ENCODE data around the gene RNF212. TPM values are rescaled to one million over a fixed set of nuclear protein-coding genes. Genes with fewer than 3 reads are reported as not detected.

Gene RNF212
- total and polyA plus RNA-seq, 2 of the 13 experiments (the other 11 are each of a cell fraction or from before 2014, with no cell fraction given) = not detected

GRCh38 chr4:1109898-1110506 lies 3.4 kb downstream of the RNF212 start (continued):
- no peak for TF ChIP-seq GRHL1 (CRISPR knock-in tag; conservative IDR thresholded peaks at IDR 0.05)
- TF ChIP-seq SOX5 (CRISPR knock-in tag; IDR thresholded peaks at IDR 0.05; ENCODE audit: borderline replicate concordance) = peak; percentile 79
- no peak for TF ChIP-seq SNAPC2 (CRISPR knock-in tag; IDR thresholded peaks at IDR 0.05)

- Histone ChIP-seq H3K4me3 (replicated peaks in 1 of 3; ENCODE audit: insufficient read depth in 1 of 3, low read depth in 2 of 3, low read length in 3 of 3) (no peak overlapping the region), H3K4me1 (ENCODE audit: insufficient read depth, low read length) (peaks cover 14% of the 10 kb centered on the region), H3K9me3 (ENCODE audit: low read length) (no peaks in the 10 kb centered on the region), H3K4me2 (ENCODE audit: low read depth, low read length) (no peak overlapping the region), H3K27ac (ENCODE audit: extremely low read length, insufficient read depth, low read length) (no peak overlapping the region), H2AFZ (ENCODE audit: low read length) (no peak overlapping the region), H4K20me1 (ENCODE audit: insufficient read depth, low read length) (no peaks in the 10 kb centered on the region), H3K27me3 (ENCODE audit: control insufficient read depth in 1 of 2, insufficient read depth in 2 of 2, low read length in 2 of 2) (peaks cover 6 to 44% of the 10 kb centered on the region in 2 experiments), H3K79me2 (ENCODE audit: insufficient read depth, low read length) (no peaks in the 10 kb centered on the region), H3K9ac (ENCODE audit: insufficient read depth, low read depth, low read length) (no peak overlapping the region), H3K36me3 (replicated peaks in 1 of 2; ENCODE audit: control insufficient read depth in 1 of 2, insufficient read depth in 2 of 2, low read length in 2 of 2) (no peaks in the 10 kb centered on the region)
- intact Hi-C loops (cut with micrococcal nuclease; ENCODE audit: unreplicated experiment) (no loop called here), in situ Hi-C loops (cut with HindIII; ENCODE audit: extremely low pct_ligation_motif_present, low pct_unique_long_range_greater_than_20kb) (no loop called here)
- no TSS peak for BruUV-seq (replicated peaks)
- ChIA-PET POLR2A (no interaction called here), CTCF (ENCODE audit: low intra/inter-chr PET ratio, low total read pairs) (no interaction called here)
- WGBS (ENCODE audit: low lambda C conversion rate) = 0% methylated on average over 2 of the region's 2 CpGs
- TF ChIP-seq PAF1 (CRISPR knock-in tag; IDR thresholded peaks at IDR 0.05) = no peak
- no peak for TF ChIP-seq ZNF850 (CRISPR knock-in tag; conservative IDR thresholded peaks at IDR 0.05)
- peak; percentile 97 for TF ChIP-seq MAFF (IDR thresholded peaks at IDR 0.05; ENCODE audit: low read depth, low read length)
- TF ChIP-seq MAFK (conservative IDR thresholded peaks at IDR 0.05 in 1 of 2, IDR thresholded peaks at IDR 0.05 in 1 of 2; ENCODE audit: low read length in 2 of 2) = peak; percentile 96 to 98
- no peak for DNase-seq (ENCODE audit: low spot score)
- no peak for FAIRE-seq
- no peak for ATAC-seq
Measured at GRCh38 chr4:1109333-1109732, 4.0 kb downstream of the RNF212 start.

All from HepG2 (cell line).